Heart left ventricle (tissue), 16 donors: Measurements from ENCODE around the gene ELL. TPM values are rescaled to one million over a fixed set of nuclear protein-coding genes. Genes with fewer than 3 reads are reported as not detected.
A peak's percentile ranks its signal among the peaks of the same experiment; 100 is the strongest.

Experiments
- ATAC-seq, 4 donors: fragments of 200-7000 bp; cut with Tn5 transposase; one replicate each; pipeline ENCODE4 v1.9.1; 2020 to 2022; ENCODE audit warnings: moderate library complexity in 4 of 4, mild to moderate bottlenecking in 3 of 4, moderate number of reproducible peaks in 1 of 4
- DNase-seq, 5 donors: peaks; one replicate each; pipeline ENCODE4 v3.0.0-alpha.2; 2020
- H3K27ac ChIP-seq, 12 donors: fragments of 200-600 bp; sonication (generic) in 4 of 12; one replicate each; pipeline versions ENCODE4 v1.5.0 to v1.8.0; 2016 to 2022; ENCODE audit warnings: mild to moderate bottlenecking in 2 of 12
- H3K27me3 ChIP-seq, 9 donors: fragments of 200-600 bp; sonication (generic) in 2 of 9; one replicate each; pipeline versions ENCODE4 v1.5.1 to v1.8.0; 2016 to 2022; ENCODE audit warnings: mild to moderate bottlenecking in 3 of 9
- H3K36me3 ChIP-seq, 9 donors: fragments of 200-600 bp; sonication (generic) in 2 of 9; one replicate each; pipeline versions ENCODE4 v1.5.0 to v1.8.0; 2018 to 2022; ENCODE audit warnings: mild to moderate bottlenecking in 2 of 9
- H3K4me1 ChIP-seq, 12 donors: fragments of 200-600 bp; sonication (generic) in 4 of 12; one replicate each; pipeline versions ENCODE4 v1.5.0 to v1.8.0; 2016 to 2022; ENCODE audit warnings: mild to moderate bottlenecking in 3 of 12
- H3K4me3 ChIP-seq, 12 donors: fragments of 200-600 bp; sonication (generic) in 4 of 12; one replicate each; pipeline versions ENCODE4 v1.5.0 to v1.8.0; 2017 to 2022; ENCODE audit warnings: mild to moderate bottlenecking in 9 of 12, moderate library complexity in 4 of 12
- H3K9me3 ChIP-seq, 12 donors: fragments of 200-600 bp; sonication (generic) in 4 of 12; one replicate each; pipeline versions ENCODE4 v1.5.0 to v1.8.0; 2016 to 2022; ENCODE audit warnings: mild to moderate bottlenecking in 1 of 12
- CTCF ChIP-seq, 12 donors: fragments of 200-600 bp; sonication (generic) in 4 of 12; IDR thresholded peaks; one replicate each; pipeline versions ENCODE4 v1.5.0 to v1.8.0; 2018 to 2022; ENCODE audit warnings: antibody characterized with exemption in 12 of 12, mild to moderate bottlenecking in 5 of 12
- POLR2A ChIP-seq, 2 donors: fragments of 450-650 bp; IDR thresholded peaks; one replicate each; pipeline ENCODE4 v1.6.1; 2017; ENCODE audit warnings: antibody characterized with exemption in 2 of 2, mild to moderate bottlenecking in 2 of 2, moderate library complexity in 2 of 2
- WGBS, 4 donors: extraction: QIAGEN DNeasy Blood & Tissue Kit in 2 of 4; methylation state at CpG; one replicate each; pipeline versions ENCODE4 v1.1.5 to v1.1.7; 2013 to 2018; 5-methylcytosine and 5-hydroxymethylcytosine counted together
- intact Hi-C, 10 donors: fragments of 100-400 bp; cut with DNase I; formaldehyde crosslinking; loops; one replicate each; pipeline versions ENCODE4 v1.11.1 to v1.14.2; 2022
- polyA plus RNA-seq, 2 donors: library from polyadenylated mRNA; stranded (reverse); fragments of 200-250 nt; gene quantifications; one replicate each; pipeline ENCODE4 v1.2.3, GENCODE V29; 2013
- total RNA-seq, 9 donors: library from RNA; depleted of rRNA in 2 of 9; stranded (reverse); fragments of >200 nt in 2 of 9; fragmentation: NEBNext Ultra II Directional in 3 of 9; extraction: Animal tissue kit (Norgen Biotek cat#: 25700) in 3 of 9; gene quantifications; one replicate each; pipeline versions ENCODE4 v1.1.0 to v1.2.4, GENCODE V29; 2016 to 2023
- donor health status: ischemic (EF 13 %, LVEDD 7.1; RV severe dilation, severe dysfunction).
- donor health status: healthy with polysubstance abuse.
- donor health status: DM: no; HTN: yes; CAD: no.
- donor health status: DM: no; HTN: no; CAD: no.
- donor health status: ischemic (EF 25% LVEDD 6.9; RV normal size, moderate dysfunction).
- donor health status: ischemic (EF 25% LVEDD 5.7; RV mildly dilated, moderate dysfunction).
- donor health status: healthy.
- donor health status: DM: yes; HTN: yes; CAD: no.
- donor health status: ischemic (EF 35%, LVEDD 5.7; RV mildly dilated, moderate dysfunction).
- donor health status: nonischemic (EF 11% LVEDD 7.7; RV severe dilation, severe dysfunction).
- donor health status: DM: yes; HTN: yes; CAD: no.
- donor health status: PGD.
- donor health status: ischemic (EF 29% LVEDD 5.4; RV normal size, mild dysfunction).
- donor health status: nonischemic (EF 23%, LVEDD 6.1; RV moderate dilation, normal function).

The ELL gene
- total and polyA plus RNA-seq, 11 donors = 5.9 to 17.8 (median 7.3) TPM

- ATAC-seq (peak in 3 of 4 donors; percentile 22 to 44 (median 33)), DNase-seq (peak in 4 of 5 donors; percentile 44 to 83 (median 63))
- Histone ChIP-seq H3K4me1 (peaks cover 0 to 31% (median 0%) of the 10 kb centered on the region in 12 donors), H3K27ac (peak overlapping the region in 3 of 12 donors; percentile 13 to 76 (median 41)), H3K36me3 (peaks cover 0 to 33% (median 0%) of the 10 kb centered on the region in 9 donors), H3K4me3 (peak overlapping the region in 4 of 12 donors; percentile 10 to 66 (median 26)), H3K27me3 (peaks cover 0 to 18% (median 0%) of the 10 kb centered on the region in 9 donors), H3K9me3 (peaks cover 0 to 4% (median 0%) of the 10 kb centered on the region in 12 donors)
- TF ChIP-seq POLR2A (IDR thresholded peaks at IDR 0.05) = no peak
- no peak for TF ChIP-seq CTCF (IDR thresholded peaks at IDR 0.05)
- intact Hi-C loops = loop anchor here in 3 of 10 donors (5.0 to 10.0 kb wide), 2 partner anchors 37 to 119 kb away; partner anchors contain the start of gene IQCN (in 1 of the 3)
- WGBS, 4 donors = 63 to 70% (median 63%) methylated on average over 7 of the region's 7 CpGs
These were observed 128.0 kb downstream of the ELL start for GRCh38 chr19:18393836-18394235.

GRCh38 chr19:18392926-18393325 is 128.9 kb downstream of the ELL start:
- TF ChIP-seq POLR2A (IDR thresholded peaks at IDR 0.05) (no peak), CTCF (IDR thresholded peaks at IDR 0.05) (no peak)
- H3K4me3 ChIP-seq = peak overlapping the region in 4 of 12 donors; percentile 2 to 66 (median 20)
- H3K36me3 ChIP-seq = peaks cover 0 to 35% (median 0%) of the 10 kb centered on the region in 9 donors
- H3K9me3 ChIP-seq = peaks cover 0 to 4% (median 0%) of the 10 kb centered on the region in 12 donors
- intact Hi-C loops = loop anchor here in 3 of 10 donors (5.0 to 10.0 kb wide), 2 partner anchors 36 to 118 kb away; partner anchors contain the start of gene IQCN (in 1 of the 3)
- H3K27ac ChIP-seq = peak overlapping the region in 3 of 12 donors; percentile 4 to 76 (median 28)
- peaks cover 0 to 14% (median 0%) of the 10 kb centered on the region in 9 donors for H3K27me3 ChIP-seq
- peaks cover 0 to 31% (median 8%) of the 10 kb centered on the region in 12 donors for H3K4me1 ChIP-seq
- ATAC-seq (no peak), DNase-seq (no peak)
- 77 to 84% (median 81%) methylated on average over 5 of the region's 5 CpGs for WGBS, 4 donors

Other genes starting within 250 kb of the ELL start
- gene IQCN, start 247.6 kb downstream of the ELL start, total RNA-seq = 1 to 10 TPM in 4 of 9 donors, under 1 TPM in 5; 0.24 to 2.4 (median 0.75) TPM
- gene IQCN, start 247.6 kb downstream of the ELL start, polyA plus RNA-seq = 1 to 10 TPM in 1 of 2 donors, under 1 TPM in 1; 0.28 to 2.8 TPM
- 100 to 1,000 TPM in 7 of 9 donors, 10 to 100 TPM in 2; 80.2 to 352 (median 137) TPM for gene JUND, start 240.4 kb downstream of the ELL start, total RNA-seq
- gene JUND, start 240.4 kb downstream of the ELL start, polyA plus RNA-seq = 100 to 1,000 TPM; 114 to 236 TPM
- gene LSM4, start 199.0 kb downstream of the ELL start, total RNA-seq = 100 to 1,000 TPM in 5 of 9 donors, 10 to 100 TPM in 4; 65.8 to 167 (median 101) TPM
- 100 to 1,000 TPM; 127 to 171 TPM for gene LSM4, start 199.0 kb downstream of the ELL start, polyA plus RNA-seq
- 10 to 100 TPM; 22.5 to 58.6 (median 44.6) TPM for gene PGPEP1, start 181.5 kb downstream of the ELL start, total RNA-seq
- gene PGPEP1, start 181.5 kb downstream of the ELL start, polyA plus RNA-seq = 10 to 100 TPM; 26.7 to 31.8 TPM
- 1 to 10 TPM in 4 of 9 donors, under 1 TPM in 5; 0.69 to 5.7 (median 0.99) TPM for gene GDF15, start 135.9 kb downstream of the ELL start, total RNA-seq
- gene GDF15, start 135.9 kb downstream of the ELL start, polyA plus RNA-seq = under 1 TPM; 0.33 to 0.50 TPM
- 10 to 100 TPM in 2 of 9 donors, 1 to 10 TPM in 6, under 1 TPM in 1; 0.83 to 33.0 (median 3.1) TPM for gene LRRC25, start 124.4 kb downstream of the ELL start, total RNA-seq
- 1 to 10 TPM in 1 of 2 donors, under 1 TPM in 1; 0.88 to 2.8 TPM for gene LRRC25, start 124.4 kb downstream of the ELL start, polyA plus RNA-seq
- gene SSBP4, start 102.7 kb downstream of the ELL start, total RNA-seq = 10 to 100 TPM; 23.5 to 89.8 (median 29.4) TPM
- gene SSBP4, start 102.7 kb downstream of the ELL start, polyA plus RNA-seq = 10 to 100 TPM; 29.1 to 37.3 TPM
- gene ISYNA1, start 83.9 kb downstream of the ELL start, total RNA-seq = 10 to 100 TPM; 17.6 to 60.6 (median 24.0) TPM
- 10 to 100 TPM; 14.0 to 52.6 TPM for gene ISYNA1, start 83.9 kb downstream of the ELL start, polyA plus RNA-seq
- gene FKBP8, start 21.5 kb upstream of the ELL start, total RNA-seq = 100 to 1,000 TPM; 136 to 353 (median 157) TPM
- 100 to 1,000 TPM; 142 to 270 TPM for gene FKBP8, start 21.5 kb upstream of the ELL start, polyA plus RNA-seq
- gene KXD1, start 35.8 kb upstream of the ELL start, total RNA-seq = 100 to 1,000 TPM in 1 of 9 donors, 10 to 100 TPM in 8; 36.1 to 116 (median 46.7) TPM
- gene KXD1, start 35.8 kb upstream of the ELL start, polyA plus RNA-seq = 100 to 1,000 TPM in 1 of 2 donors, 10 to 100 TPM in 1; 36.9 to 106 TPM
- 100 to 1,000 TPM; 336 to 944 (median 761) TPM for gene UBA52, start 49.8 kb upstream of the ELL start, total RNA-seq
- gene UBA52, start 49.8 kb upstream of the ELL start, polyA plus RNA-seq = 100 to 1,000 TPM; 675 to 716 TPM
- gene REX1BD, start 66.7 kb upstream of the ELL start, total RNA-seq = 100 to 1,000 TPM in 2 of 9 donors, 10 to 100 TPM in 7; 42.9 to 205 (median 68.2) TPM
- 100 to 1,000 TPM in 1 of 2 donors, 10 to 100 TPM in 1; 46.8 to 101 TPM for gene REX1BD, start 66.7 kb upstream of the ELL start, polyA plus RNA-seq
- 10 to 100 TPM in 4 of 9 donors, 1 to 10 TPM in 5; 2.8 to 60.5 (median 9.9) TPM for gene CRLF1, start 84.7 kb upstream of the ELL start, total RNA-seq
- gene CRLF1, start 84.7 kb upstream of the ELL start, polyA plus RNA-seq = 10 to 100 TPM; 50.2 to 64.0 TPM
- gene TMEM59L, start 90.8 kb upstream of the ELL start, total RNA-seq = 1 to 10 TPM in 5 of 9 donors, under 1 TPM in 4; 0.50 to 4.6 (median 1.1) TPM
- gene TMEM59L, start 90.8 kb upstream of the ELL start, polyA plus RNA-seq = 1 to 10 TPM; 1.5 to 5.1 TPM
- gene KLHL26, start 115.0 kb upstream of the ELL start, total RNA-seq = 10 to 100 TPM in 1 of 9 donors, 1 to 10 TPM in 8; 4.6 to 11.4 (median 6.8) TPM
- gene KLHL26, start 115.0 kb upstream of the ELL start, polyA plus RNA-seq = 1 to 10 TPM; 2.8 to 4.9 TPM
- 10 to 100 TPM in 2 of 9 donors, 1 to 10 TPM in 7; 3.8 to 10.2 (median 8.2) TPM for gene CRTC1, start 161.6 kb upstream of the ELL start, total RNA-seq
- gene CRTC1, start 161.6 kb upstream of the ELL start, polyA plus RNA-seq = 1 to 10 TPM; 4.4 to 6.4 TPM